ENCODE data around the gene FTL. TPM values are rescaled to one million over a fixed set of nuclear protein-coding genes. Genes with fewer than 3 reads are reported as not detected.
"Not testable (repeated sequence)": the region's sequence is repeated elsewhere in the genome, so short reads cannot be mapped to it uniquely, and the experiment has no call there.

The FTL gene
- 1,064 and 1,113 TPM in 2 replicates for total RNA-seq

DNA sequence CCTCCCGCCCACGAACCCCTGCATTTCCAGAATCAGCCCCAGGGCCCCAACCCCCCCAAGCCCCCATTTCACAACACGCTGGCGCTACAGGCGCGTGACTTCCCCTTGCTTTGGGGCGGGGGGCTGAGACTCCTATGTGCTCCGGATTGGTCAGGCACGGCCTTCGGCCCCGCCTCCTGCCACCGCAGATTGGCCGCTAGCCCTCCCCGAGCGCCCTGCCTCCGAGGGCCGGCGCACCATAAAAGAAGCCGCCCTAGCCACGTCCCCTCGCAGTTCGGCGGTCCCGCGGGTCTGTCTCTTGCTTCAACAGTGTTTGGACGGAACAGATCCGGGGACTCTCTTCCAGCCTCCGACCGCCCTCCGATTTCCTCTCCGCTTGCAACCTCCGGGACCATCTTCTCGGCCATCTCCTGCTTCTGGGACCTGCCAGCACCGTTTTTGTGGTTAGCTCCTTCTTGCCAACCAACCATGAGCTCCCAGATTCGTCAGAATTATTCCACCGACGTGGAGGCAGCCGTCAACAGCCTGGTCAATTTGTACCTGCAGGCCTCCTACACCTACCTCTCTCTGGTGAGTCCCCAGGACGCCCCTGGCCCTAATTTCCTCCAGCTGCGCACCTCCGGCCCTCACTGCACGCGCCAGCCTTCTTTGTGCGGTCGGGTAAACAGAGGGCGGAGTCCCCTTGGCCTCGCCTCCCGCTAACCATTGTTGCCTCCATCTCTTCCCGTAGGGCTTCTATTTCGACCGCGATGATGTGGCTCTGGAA lies at the start of gene FTL:
Gene FTL, plus strand, starts transcription at position 270 of the 766 bp plus-strand sequence. Its CDS starts 199 bp downstream, at position 469.
- intact Hi-C loops (cut with micrococcal nuclease) = loop anchor here (1.0 to 10.0 kb wide), 7 partner anchors 11 to 460 kb away; partner anchors contain the start of genes BAX, DHDH, GYS1 and NUCB1

DNA sequence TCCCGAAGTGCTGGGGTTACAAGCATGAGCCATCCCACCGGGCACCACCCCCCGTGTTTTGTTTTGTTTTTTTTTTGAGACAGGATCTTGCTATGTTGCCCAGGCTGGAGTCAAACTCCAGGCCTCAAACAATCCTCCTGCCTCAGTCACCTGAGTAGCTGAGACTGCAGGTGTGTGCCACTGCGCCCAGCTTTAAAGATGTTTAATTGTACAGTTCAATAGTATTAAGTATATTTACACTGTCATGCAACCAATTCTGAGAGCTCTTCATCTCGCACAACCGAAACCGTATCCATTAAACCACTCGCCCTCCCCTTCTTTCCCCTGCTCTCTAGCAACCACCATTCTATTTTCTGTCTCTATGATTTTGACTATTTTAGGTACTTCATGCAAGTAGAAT lies 49.4 kb upstream of the FTL start:
- intact Hi-C loops (cut with micrococcal nuclease) = no loop called here

DNA sequence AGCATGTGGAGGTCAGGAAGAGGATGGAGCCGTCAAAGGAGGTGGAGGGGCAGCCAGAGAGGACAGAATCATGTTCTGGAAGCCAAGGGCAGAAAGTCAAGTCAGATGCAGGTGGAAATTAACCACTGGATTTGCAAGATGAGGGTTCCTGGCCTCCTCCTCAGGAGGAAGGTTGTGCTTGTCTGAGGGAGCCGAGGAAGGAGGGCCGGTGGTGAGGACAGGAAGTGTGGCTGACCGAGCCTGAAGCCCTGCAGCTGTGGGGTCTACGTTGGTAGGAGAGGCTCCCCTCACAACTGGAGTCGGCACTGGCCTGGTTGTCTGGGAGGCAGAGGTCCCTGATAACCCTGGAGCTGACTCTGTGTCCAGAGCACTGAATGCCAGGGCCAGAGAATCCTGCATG lies 47.0 kb upstream of the FTL start:
- intact Hi-C loops (cut with micrococcal nuclease) = no loop called here

DNA sequence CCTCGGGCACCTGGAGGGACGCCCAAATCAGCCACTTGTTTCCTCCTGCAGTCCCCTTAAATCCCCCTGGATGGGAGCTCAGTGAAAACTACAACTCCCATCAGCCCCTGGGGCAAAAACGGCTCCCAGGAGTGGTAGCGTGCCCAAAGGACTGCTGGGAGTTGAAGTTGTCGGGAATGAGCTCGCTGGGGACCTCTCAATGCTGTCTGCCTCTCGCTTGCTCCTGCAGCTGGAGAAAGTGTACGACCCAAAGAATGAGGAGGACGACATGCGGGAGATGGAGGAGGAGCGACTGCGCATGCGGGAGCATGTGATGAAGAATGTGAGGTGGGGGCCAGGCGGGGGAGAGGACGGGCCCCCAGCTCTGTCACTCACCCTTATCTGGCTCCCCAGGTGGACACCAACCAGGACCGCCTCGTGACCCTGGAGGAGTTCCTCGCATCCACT lies 46.3 kb upstream of the FTL start:
- intact Hi-C loops (cut with micrococcal nuclease) = no loop called here

DNA sequence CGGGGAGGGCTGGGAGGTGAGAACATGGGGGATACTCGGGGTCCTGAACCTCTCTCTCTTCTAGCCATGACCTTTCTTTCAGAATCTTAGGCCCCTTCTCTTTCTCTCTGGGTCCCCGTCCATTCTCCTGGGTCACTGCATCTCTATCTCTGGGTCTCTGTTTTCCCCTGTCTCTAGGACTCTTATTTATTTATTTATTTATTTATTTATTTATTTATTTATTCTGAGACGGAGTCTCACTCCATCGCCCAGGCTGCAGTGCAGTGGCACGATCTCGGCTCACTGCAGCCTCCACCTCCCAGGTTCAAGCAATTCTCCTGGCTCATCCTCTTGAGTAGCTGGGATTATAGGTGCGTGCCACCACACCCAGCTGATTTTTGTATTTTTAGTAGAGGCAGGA lies 45.8 kb upstream of the FTL start:
- intact Hi-C loops (cut with micrococcal nuclease) = not testable (repeated sequence)

DNA sequence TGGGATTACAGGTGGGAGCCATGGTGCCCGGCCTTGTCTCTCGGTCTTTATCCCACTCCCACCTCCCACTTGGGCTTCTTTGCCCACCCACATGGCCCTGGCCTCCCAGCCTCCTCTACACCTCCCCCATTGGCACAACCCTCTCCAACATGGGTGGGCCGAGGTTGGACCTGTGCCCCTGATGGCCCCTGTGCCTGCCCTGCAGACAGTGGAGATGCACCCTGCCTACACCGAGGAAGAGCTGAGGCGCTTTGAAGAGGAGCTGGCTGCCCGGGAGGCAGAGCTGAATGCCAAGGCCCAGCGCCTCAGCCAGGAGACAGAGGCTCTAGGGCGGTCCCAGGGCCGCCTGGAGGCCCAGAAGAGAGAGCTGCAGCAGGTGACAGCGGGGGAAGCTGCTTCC lies 44.2 kb upstream of the FTL start:
- intact Hi-C loops (cut with micrococcal nuclease) = no loop called here

DNA sequence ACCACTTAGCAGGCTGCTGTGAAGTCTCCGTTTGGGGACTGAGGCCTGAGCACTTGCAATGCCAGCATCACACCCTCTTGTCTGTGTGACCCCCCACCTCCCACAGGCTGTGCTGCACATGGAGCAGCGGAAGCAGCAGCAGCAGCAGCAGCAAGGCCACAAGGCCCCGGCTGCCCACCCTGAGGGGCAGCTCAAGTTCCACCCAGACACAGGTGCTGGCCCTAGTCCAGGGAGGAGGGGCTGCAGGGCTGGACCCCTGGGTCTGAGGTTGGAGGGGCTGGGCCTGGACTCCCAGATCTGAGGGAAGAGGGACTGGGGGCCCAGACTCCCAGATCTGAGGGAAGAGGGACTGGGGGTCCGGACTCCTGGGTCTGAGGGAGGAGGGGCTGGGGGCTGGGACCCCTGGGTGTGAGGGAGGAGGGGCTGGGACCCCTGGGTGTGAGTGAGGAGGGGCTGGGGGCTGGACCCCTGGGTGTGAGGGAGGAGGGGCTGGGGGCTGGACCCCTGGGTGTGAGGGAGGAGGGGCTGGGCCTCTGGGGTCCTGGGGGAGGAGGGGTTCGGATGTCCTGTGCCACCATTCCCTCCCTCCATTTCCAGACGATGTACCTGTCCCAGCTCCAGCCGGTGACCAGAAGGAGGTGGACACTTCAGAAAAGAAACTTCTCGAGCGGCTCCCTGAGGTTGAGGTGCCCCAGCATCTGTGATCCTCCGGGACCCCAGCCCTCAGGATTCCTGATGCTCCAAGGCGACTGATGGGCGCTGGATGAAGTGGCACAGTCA lies 43.2 kb upstream of the FTL start:
- intact Hi-C loops (cut with micrococcal nuclease) = no loop called here

DNA sequence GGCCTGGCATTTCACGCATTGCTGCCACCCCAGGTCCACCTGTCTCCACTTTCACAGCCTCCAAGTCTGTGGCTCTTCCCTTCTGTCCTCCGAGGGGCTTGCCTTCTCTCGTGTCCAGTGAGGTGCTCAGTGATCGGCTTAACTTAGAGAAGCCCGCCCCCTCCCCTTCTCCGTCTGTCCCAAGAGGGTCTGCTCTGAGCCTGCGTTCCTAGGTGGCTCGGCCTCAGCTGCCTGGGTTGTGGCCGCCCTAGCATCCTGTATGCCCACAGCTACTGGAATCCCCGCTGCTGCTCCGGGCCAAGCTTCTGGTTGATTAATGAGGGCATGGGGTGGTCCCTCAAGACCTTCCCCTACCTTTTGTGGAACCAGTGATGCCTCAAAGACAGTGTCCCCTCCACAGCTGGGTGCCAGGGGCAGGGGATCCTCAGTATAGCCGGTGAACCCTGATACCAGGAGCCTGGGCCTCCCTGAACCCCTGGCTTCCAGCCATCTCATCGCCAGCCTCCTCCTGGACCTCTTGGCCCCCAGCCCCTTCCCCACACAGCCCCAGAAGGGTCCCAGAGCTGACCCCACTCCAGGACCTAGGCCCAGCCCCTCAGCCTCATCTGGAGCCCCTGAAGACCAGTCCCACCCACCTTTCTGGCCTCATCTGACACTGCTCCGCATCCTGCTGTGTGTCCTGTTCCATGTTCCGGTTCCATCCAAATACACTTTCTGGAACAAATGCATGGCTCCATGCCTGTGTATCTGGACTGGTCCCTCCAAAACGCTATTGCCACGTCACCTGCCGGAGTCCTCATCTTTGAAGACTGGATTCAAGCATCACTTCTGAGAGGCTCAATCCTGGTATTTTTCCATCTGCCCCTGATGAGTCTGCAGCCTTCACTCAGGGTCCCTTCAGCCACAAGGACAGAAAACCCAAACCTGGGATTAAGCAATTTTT lies 42.3 kb upstream of the FTL start:
- intact Hi-C loops (cut with micrococcal nuclease) = no loop called here

DNA sequence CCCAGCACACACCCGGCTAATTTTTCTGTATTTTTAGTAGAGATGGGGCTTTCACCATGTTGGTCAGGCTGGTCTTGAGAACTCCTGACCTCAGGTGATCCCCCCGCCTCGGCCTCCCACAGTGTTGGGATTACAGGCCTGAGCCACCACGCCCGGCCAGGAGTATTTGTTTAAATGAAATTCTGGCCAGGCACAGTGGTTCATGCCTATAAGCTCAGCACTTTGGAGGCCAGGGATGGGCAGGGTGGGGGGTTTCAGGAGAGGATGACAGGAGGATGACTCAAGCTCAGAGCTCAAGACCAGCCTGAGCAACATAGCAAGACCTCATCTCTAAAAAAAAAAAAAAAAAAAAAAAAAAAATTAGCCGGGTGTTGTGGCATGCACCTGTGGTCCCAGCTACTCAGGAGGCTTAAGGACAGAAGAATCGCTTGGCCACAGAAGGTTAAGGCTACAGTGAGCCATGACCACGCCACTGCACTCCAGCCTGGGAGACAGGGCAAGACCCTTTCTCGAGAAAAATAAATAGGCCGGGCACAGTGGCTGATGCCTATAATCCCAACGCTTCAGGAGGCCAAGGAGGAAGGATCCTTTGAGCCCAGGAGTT lies 39.8 kb upstream of the FTL start:
- intact Hi-C loops (cut with micrococcal nuclease) = no loop called here

DNA sequence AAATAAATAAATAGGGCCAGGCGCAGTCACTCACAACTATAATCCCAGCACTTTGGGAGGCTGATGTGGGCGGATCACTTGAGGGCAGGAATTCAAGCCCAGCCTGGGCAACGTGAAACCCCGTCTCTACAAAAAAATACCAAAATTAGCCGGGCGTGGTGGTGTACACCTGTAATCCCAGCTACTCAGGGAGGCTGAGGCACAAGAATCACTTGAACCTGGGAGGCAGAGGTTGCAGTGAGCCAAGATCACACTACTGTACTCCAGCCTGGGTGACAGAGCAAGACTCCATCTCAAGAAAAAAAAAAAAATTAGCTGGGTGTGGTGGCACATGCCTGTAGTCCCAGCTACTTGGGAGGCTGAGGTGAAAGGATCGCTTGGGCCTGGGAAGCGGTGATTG lies 39.2 kb upstream of the FTL start:
- intact Hi-C loops (cut with micrococcal nuclease) = not testable (repeated sequence)

DNA sequence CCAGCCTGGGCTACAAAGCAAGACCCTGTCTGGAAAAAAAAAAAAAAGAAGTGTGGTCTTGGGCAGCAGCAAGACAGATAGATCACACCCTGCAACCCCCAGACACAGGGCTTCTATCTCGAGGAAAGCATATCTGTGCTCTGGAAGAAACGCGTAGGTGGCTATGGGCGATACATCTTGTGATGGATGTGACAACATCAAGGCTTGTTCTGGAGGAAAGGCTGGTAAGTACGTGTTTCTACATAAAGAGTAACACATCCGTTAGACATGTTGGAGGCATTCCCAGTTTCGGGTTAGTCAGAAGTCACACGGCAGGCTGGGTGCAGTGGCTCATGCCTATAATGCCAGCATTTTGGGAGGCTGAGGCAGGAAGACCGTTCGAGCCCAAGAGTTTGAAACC lies 38.2 kb upstream of the FTL start:
- intact Hi-C loops (cut with micrococcal nuclease) = no loop called here

DNA sequence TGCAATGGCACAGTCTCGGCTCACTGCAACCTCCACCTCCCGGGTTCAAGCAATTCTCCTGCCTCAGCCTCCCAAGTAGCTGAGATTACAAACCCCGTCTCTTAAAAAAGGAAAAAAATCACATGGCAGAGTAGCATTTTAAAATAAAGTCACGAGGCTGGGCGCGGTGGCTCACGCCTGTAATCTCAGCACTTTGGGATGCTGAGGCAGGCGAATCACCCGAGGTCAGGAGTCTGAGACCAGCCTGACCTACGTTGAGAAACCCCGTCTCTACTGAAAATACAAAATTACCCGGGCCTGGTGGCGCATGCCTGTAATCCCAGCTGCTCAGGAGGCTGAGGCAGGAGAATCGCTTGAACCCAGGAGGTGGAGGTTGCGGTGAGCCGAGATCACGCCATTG lies 37.4 kb upstream of the FTL start:
- intact Hi-C loops (cut with micrococcal nuclease) = not testable (repeated sequence)

DNA sequence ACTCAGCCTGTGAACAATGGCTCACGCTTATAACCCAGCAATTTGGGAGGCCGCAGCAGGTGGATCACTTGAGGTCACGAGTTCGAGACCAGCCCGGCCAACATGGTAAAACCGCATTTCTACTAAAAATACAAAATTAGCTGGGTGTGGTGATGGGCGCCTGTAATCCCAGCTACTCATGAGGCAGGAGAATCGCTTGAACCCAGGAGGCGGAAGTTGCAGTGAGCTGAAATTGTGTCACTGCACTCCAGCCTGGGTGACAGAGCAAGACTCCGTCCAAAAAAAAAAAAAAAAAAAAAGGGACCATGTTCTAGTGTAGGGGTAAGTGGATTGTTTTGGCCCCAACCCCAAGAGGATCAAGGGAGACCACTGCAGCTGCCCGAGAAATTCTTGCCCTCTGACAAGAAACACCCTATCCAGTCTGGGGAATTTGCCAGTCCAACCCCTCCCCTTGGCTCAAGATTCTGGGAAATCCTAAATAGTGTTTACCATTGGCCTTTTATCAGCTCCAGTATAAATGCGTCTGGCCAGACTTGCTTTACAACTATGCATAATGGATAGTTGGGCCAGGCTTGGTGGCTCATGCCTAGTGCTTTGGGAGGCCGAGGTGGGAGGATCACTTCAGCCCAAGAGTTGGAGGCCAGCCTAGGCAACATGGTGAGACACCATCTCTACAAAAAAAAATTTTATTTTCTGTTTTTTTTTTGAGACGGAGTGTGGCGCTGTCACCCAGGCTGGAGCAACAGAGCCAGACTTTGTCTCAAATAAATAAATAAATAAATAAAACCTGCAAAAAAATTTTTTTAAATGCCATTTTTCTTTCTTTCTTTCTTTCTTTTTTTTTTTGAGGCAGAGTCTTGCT lies 36.7 kb upstream of the FTL start:
- intact Hi-C loops (cut with micrococcal nuclease) = no loop called here

DNA sequence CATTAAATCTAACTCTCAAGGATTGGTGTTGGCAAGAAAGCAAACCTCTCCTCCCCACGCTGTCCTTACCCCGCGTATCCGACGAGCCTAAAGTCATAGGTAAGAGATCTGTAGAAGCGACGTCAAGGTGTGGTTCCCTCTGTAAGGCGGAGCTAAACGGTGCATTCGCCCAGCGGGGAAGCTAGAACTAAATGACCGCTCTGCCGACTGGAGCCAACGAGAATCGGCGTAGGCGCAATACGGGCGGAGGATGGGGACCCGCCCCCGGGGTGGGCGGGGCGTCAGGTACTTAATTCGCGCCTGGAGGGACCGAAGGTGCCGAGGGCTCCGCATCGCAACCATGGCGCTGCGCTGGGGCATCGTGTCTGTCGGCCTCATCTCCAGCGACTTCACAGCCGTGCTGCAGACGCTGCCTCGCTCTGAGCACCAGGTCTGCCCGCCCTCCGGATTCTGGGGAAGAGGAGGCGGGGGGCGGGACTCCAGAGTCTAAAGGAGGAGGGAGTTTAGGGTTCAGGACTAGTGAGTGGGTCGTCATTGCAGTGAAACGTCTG lies 31.7 kb upstream of the FTL start, which contains the start of gene DHDH:
Gene DHDH, plus strand, starts transcription at position 318 of the 551 bp plus-strand sequence. Its CDS starts 23 bp downstream, at position 341.
- intact Hi-C loops (cut with micrococcal nuclease) = loop anchor here (1.0 kb wide), 8 partner anchors 20 to 219 kb away; partner anchors contain the start of genes BAX, FTL, NUCB1 and PPP1R15A

DNA sequence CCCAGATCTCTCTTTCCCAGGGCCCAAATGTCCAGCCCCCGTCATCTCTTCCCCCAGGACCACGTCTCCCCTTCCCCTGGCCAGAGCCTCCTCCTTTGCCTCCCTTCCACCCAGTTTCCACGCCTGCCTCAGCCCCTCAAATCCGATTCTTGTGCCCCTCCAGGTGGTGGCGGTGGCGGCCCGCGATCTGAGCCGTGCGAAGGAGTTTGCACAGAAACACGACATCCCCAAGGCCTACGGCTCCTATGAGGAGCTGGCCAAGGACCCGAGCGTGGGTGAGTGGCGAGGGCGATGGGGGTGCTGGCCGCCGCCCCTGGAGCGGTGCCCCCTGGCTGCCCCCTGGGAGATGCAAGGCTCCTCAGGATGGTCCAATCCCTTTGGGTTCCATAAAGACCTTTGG lies 30.3 kb upstream of the FTL start:
- intact Hi-C loops (cut with micrococcal nuclease) = no loop called here

DNA sequence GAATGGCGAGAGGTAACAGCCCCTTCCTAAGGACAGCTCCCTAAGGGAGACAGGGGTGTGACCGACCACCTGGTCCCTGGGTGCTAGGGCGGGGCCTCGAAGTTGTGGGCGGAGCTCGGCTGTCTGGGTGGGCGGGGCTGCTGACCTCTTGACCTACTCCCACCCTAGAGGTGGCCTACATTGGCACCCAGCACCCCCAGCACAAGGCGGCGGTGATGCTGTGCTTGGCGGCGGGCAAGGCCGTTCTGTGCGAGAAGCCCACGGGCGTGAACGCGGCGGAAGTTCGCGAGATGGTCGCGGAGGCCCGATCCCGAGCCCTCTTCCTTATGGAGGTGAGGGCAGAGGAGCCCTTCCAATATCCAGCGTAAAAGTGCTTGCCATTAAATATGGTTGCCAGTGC lies 29.2 kb upstream of the FTL start:
- intact Hi-C loops (cut with micrococcal nuclease) = no loop called here

DNA sequence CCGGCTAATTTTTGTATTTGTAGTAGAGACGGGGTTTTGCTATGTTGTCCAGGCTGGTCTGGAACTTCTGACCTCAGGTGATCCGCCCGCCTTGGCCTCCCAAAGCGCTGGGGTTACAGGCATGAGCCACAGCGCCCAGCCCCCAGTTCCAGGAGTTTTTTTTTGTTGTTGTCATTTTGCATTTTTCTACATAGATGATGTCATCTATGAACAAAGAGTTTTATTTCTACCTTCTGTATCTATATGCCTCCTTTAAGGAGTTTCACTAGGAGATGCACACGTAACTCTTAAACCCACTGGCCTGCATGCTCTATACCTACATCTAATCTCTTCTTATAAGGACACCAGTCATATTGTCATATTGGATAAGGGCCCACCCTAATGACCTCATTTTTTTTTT lies 26.9 kb upstream of the FTL start:
- intact Hi-C loops (cut with micrococcal nuclease) = no loop called here

DNA sequence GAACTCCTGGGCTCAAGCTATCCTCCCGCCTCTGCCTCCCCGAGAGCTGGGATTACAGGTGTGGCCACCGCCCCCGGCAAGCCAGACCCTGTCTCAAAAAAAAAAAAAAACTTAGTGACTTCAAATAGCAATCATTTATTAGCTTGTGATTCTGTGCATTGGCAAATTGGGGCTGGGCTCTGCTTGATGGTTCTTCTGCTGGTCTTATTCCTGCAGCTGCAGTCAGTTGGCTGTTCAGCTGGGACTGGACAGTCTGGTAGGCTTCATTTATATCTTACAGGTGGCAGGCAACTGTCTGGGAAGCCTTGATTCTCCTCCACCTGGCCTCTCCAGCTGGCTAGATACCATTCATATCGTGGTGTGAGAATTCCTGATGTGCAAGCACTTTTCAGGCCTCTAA lies 24.2 kb upstream of the FTL start:
- intact Hi-C loops (cut with micrococcal nuclease) = no loop called here

DNA sequence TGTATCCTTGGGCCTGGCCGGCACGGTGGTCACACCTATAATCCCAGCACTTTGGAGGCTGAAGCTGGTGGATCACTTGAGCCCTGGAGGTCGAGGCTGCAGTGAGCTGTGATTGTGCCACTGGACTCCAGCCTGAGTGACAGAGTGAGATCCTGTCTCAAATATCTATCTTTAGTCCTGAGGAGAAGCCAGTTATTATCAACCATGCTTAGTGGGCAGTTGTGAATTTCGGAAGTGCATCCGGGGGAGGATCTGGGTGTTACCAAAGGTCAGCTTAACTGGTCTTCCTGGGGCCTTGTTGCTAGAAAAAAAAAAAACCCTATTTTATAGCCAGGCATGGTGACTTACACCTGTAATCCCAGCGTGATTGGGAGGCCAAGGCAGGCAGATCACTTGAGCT lies 22.0 kb upstream of the FTL start:
- intact Hi-C loops (cut with micrococcal nuclease) = no loop called here

DNA sequence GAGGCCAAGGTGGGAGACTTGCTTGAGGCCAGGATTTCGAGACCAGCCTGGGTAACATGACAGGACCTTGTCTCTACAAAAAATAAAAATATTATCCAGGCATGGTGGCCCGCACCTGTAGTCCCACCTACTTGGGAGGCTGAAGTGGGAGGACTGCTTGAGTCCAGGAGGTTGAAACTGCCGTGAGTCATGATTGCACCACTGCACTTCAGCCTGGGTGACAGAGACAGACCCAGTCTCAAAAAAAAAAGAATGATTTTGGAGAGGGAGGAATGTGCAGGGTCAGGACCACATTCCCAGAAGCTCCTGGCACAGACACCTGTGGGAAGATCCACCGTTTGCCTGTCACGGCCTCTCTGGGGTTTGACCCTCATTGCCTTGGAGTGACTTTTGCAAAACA lies 19.7 kb upstream of the FTL start:
- intact Hi-C loops (cut with micrococcal nuclease) = no loop called here
